Measurements from ENCODE around the gene AIM2.

DNA sequence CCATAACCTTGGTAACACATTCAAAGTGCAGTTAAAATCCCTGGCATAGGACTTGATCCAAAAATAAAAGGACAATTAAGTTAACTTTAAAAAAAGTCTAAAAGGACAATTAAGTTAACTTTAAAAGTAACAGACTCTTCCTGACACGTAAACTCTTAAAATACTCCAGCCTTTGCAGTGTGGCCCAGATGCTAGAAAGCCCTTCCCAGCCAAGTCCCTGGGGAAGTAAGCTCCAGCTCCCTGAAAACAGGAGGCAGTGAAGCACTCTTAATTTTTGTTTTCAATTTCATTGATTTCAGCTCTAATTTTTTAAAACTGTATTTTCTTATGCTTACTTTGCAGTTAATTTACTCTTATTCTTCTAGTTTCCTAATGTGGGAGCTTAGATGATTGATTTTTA is 5.1 kb upstream of the AIM2 start:
- TF ChIP-seq, protein P1, sequence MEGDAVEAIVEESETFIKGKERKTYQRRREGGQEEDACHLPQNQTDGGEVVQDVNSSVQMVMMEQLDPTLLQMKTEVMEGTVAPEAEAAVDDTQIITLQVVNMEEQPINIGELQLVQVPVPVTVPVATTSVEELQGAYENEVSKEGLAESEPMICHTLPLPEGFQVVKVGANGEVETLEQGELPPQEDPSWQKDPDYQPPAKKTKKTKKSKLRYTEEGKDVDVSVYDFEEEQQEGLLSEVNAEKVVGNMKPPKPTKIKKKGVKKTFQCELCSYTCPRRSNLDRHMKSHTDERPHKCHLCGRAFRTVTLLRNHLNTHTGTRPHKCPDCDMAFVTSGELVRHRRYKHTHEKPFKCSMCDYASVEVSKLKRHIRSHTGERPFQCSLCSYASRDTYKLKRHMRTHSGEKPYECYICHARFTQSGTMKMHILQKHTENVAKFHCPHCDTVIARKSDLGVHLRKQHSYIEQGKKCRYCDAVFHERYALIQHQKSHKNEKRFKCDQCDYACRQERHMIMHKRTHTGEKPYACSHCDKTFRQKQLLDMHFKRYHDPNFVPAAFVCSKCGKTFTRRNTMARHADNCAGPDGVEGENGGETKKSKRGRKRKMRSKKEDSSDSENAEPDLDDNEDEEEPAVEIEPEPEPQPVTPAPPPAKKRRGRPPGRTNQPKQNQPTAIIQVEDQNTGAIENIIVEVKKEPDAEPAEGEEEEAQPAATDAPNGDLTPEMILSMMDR (IDR thresholded peaks at IDR 0.05), result no peak
- TF ChIP-seq POLR2A (IDR thresholded peaks at IDR 0.05), result no peak

Measured in Peyer's patch (tissue), 4 donors.